DND-41 (cell line): ENCODE results near the gene GJD2.

ENCODE experiments used
- ATAC-seq: fragments of 200-7000 bp; cut with Tn5 transposase; 3 replicates; pipeline ENCODE4 v1.9.1; 2021; ENCODE audit warnings: low read depth; ENCODE audit not compliant: insufficient read depth
- DNase-seq: peaks from one replicate; pipeline ENCODE4 v3.0.0-alpha.2; 2020
- H2AFZ ChIP-seq: 2 replicates; pipeline ENCODE4 v1.6.0; 2012; ENCODE audit warnings: low read depth, low read length
- H3K27ac ChIP-seq: 2 replicates; pipeline ENCODE4 v1.5.1; 2012; ENCODE audit warnings: low read length, inconsistent platforms
- H3K27me3 ChIP-seq: fragments of 200-600 bp; sonication (generic); 2 replicates; pipeline ENCODE4 v1.6.0; 2012; ENCODE audit warnings: low read length, mild to moderate bottlenecking, inconsistent platforms; ENCODE audit not compliant: insufficient read depth, poor library complexity
- H3K36me3 ChIP-seq: 2 replicates; pipeline ENCODE4 v1.5.1; 2012; ENCODE audit warnings: low read length, inconsistent platforms; ENCODE audit not compliant: insufficient read depth
- H3K4me1 ChIP-seq: 2 replicates; pipeline ENCODE4 v1.5.1; 2012; ENCODE audit warnings: mild to moderate bottlenecking, low read length; ENCODE audit not compliant: insufficient read depth
- H3K4me2 ChIP-seq: 2 replicates; pipeline ENCODE4 v1.6.0; 2012; ENCODE audit warnings: mild to moderate bottlenecking, moderate library complexity, low read length, inconsistent platforms; ENCODE audit not compliant: insufficient read depth
- H3K4me3 ChIP-seq, 2 experiments: fragments of 200-600 bp in 1 of 2; shearing (Covaris generic) in 1 of 2; 2 replicates each; pipeline ENCODE4 v1.5.1; 2012 to 2016; ENCODE audit warnings: inconsistent platforms in 2 of 2, low read length in 2 of 2, mild to moderate bottlenecking in 2 of 2, low read depth in 1 of 2, moderate library complexity in 1 of 2
- H3K79me2 ChIP-seq: 2 replicates; pipeline ENCODE4 v1.6.0; 2012; ENCODE audit warnings: low read length, inconsistent platforms; ENCODE audit not compliant: insufficient read depth
- H3K9ac ChIP-seq: 2 replicates; pipeline ENCODE4 v1.6.0; 2012; ENCODE audit warnings: low read depth, mild to moderate bottlenecking, inconsistent platforms, low read length, moderate library complexity
- H3K9me3 ChIP-seq: 2 replicates; pipeline ENCODE4 v1.5.1; 2012; ENCODE audit warnings: low read length, moderate library complexity, mild to moderate bottlenecking, inconsistent platforms; ENCODE audit not compliant: insufficient read depth, severe bottlenecking
- H4K20me1 ChIP-seq: 2 replicates; pipeline ENCODE4 v1.6.0; 2012; ENCODE audit warnings: low read length; ENCODE audit not compliant: insufficient read depth
- EZH2 ChIP-seq: IDR thresholded peaks from 3 replicates; pipeline ENCODE4 v1.6.1; 2012; ENCODE audit warnings: borderline replicate concordance, low read depth, mild to moderate bottlenecking, moderate library complexity, low read length, inconsistent platforms; ENCODE audit not compliant: severe bottlenecking
- TF ChIP-seq, protein P1 (sequence below): IDR thresholded peaks from 2 replicates; pipeline ENCODE4 v1.5.1; 2012; ENCODE audit warnings: borderline replicate concordance, low read length, moderate library complexity, mild to moderate bottlenecking; ENCODE audit not compliant: poor library complexity, severe bottlenecking; ENCODE audit errors: extremely low read depth

Gene GJD2

DNA sequence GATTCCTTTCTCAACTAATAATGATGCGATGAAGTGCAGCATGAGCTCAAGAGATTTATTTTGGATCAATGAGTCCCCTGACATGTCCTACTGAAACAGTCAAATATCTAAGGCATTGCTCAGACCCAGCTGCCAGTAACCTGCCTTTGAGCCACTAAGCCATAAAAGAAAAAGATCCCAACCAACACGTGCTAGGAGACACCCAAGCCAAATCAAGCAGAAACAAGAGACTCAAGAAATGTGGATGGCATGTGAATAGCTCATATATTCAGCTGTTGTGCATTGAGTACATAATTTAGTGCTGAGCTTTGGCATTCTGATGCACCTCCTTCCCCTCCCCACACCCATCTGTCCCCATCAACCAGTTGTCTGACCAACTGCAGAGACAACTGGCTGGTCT, 29.2 kb downstream of the GJD2 start:
- Histone ChIP-seq H3K36me3 (no peaks in the 10 kb centered on the region), H3K9me3 (no peaks in the 10 kb centered on the region), H3K79me2 (no peaks in the 10 kb centered on the region), H3K9ac (no peak overlapping the region), H3K4me1 (no peaks in the 10 kb centered on the region), H4K20me1 (no peaks in the 10 kb centered on the region), H3K4me2 (no peak overlapping the region), H3K4me3 (no peak overlapping the region), H2AFZ (no peak overlapping the region), H3K27ac (no peak overlapping the region), H3K27me3 (peaks cover 3% of the 10 kb centered on the region)
- no peak for TF ChIP-seq EZH2
- TF ChIP-seq, protein P1, sequence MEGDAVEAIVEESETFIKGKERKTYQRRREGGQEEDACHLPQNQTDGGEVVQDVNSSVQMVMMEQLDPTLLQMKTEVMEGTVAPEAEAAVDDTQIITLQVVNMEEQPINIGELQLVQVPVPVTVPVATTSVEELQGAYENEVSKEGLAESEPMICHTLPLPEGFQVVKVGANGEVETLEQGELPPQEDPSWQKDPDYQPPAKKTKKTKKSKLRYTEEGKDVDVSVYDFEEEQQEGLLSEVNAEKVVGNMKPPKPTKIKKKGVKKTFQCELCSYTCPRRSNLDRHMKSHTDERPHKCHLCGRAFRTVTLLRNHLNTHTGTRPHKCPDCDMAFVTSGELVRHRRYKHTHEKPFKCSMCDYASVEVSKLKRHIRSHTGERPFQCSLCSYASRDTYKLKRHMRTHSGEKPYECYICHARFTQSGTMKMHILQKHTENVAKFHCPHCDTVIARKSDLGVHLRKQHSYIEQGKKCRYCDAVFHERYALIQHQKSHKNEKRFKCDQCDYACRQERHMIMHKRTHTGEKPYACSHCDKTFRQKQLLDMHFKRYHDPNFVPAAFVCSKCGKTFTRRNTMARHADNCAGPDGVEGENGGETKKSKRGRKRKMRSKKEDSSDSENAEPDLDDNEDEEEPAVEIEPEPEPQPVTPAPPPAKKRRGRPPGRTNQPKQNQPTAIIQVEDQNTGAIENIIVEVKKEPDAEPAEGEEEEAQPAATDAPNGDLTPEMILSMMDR: no peak
- ATAC-seq (no peak), DNase-seq (no peak)

DNA sequence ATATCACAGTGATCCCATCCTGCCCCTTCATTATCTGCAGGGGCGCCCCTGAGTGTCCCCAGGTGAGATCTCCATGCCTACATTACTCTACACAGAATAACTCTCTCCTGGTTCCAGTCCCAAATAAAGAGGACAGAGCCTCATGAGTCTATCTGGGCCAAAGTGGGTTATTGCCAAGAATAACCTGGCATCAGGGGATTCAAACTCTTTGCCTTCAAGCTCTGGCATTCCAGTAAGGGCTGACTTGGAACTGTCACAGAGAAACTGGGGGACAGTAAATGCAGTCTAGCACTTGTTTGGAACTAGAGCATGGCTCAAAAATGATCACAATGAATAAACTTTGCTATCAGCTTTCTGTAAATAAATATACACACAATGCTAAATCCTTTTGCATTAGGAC, 30.3 kb downstream of the GJD2 start:
- no peak overlapping the region for H3K4me3 ChIP-seq
- peaks cover 3% of the 10 kb centered on the region for H3K27me3 ChIP-seq
- no peak for TF ChIP-seq EZH2
- TF ChIP-seq, protein P1: no peak
- H3K36me3 ChIP-seq: no peaks in the 10 kb centered on the region
- H3K4me1 ChIP-seq: no peaks in the 10 kb centered on the region
- no peak overlapping the region for H2AFZ ChIP-seq
- H3K27ac ChIP-seq: no peak overlapping the region
- DNase-seq (no peak), ATAC-seq (no peak)
- no peak overlapping the region for H3K9ac ChIP-seq
- no peaks in the 10 kb centered on the region for H3K9me3 ChIP-seq
- H3K4me2 ChIP-seq: no peak overlapping the region
- no peaks in the 10 kb centered on the region for H3K79me2 ChIP-seq
- H4K20me1 ChIP-seq: no peaks in the 10 kb centered on the region

DNA sequence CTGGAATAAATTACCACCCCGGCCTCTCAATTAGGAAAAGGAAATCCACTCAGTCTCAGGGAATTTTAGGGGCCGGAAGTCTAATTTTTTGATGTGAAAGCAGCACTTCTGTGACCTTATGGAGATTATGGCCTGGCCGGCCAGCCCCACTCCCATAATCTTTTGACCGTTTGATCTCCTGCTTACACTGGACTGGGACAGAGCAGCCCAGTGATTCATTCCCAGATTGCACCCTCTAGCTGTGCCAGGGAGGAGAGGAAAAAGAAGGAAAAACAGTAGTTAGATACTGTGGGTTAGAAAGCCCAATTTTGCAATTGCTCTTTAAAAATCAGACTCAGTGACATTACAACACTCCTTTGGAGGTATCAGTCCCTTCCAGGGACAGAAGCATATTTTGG, 32.4 kb downstream of the GJD2 start:
- DNase-seq (no peak), ATAC-seq (no peak)
- H4K20me1 ChIP-seq: no peaks in the 10 kb centered on the region
- peaks cover 3% of the 10 kb centered on the region for H3K27me3 ChIP-seq
- no peaks in the 10 kb centered on the region for H3K79me2 ChIP-seq
- H3K4me1 ChIP-seq: no peaks in the 10 kb centered on the region
- H3K9me3 ChIP-seq: no peaks in the 10 kb centered on the region
- H3K4me3 ChIP-seq: no peak overlapping the region
- TF ChIP-seq, protein P1: no peak
- no peak for TF ChIP-seq EZH2
- H3K36me3 ChIP-seq: no peaks in the 10 kb centered on the region
- no peak overlapping the region for H3K27ac ChIP-seq
- no peak overlapping the region for H3K9ac ChIP-seq
- no peak overlapping the region for H3K4me2 ChIP-seq
- no peak overlapping the region for H2AFZ ChIP-seq

DNA sequence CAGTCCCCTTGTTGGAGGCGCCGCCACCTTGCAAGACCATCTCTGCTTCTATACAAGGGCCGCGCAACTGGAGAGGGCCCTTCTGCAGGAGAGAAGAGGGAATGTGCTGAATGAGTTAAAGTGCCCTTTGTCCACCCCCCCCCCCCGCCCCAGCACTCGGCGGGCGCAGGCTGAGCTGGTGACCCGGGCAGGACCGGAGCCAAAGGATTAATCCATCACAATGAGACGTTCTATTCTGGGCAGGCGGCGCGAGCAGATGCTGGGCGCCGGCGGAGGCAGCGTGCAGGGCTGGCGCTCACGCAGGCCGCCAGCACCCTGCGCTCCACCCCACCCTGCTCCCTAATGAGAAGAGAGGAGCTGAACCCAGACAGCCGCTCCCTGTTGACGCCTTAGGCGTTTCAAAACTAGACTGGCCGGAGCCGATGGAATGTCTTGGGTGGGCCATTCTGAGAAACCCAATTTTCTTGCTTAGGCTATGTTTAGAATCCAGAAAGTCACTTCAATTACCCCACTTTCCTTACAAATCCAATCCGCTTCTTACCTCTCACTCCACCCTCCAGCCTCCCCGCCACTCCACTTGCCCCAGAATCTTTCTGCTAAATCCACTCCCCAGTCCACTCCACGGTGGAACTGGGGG, 32.9 kb downstream of the GJD2 start:
- Histone ChIP-seq H3K9ac (no peak overlapping the region), H3K4me3 (no peak overlapping the region)

More for the DNA sequence above, 32.9 kb downstream of the GJD2 start:
- H3K4me1 ChIP-seq: no peaks in the 10 kb centered on the region
- H2AFZ ChIP-seq: no peak overlapping the region
- H3K4me2 ChIP-seq: no peak overlapping the region
- H4K20me1 ChIP-seq: no peaks in the 10 kb centered on the region
- no peak for ATAC-seq
- H3K9me3 ChIP-seq: no peaks in the 10 kb centered on the region
- no peaks in the 10 kb centered on the region for H3K79me2 ChIP-seq
- no peaks in the 10 kb centered on the region for H3K36me3 ChIP-seq
- H3K27ac ChIP-seq: no peak overlapping the region
- TF ChIP-seq, protein P1: no peak
- no peak for TF ChIP-seq EZH2
- H3K27me3 ChIP-seq: peaks cover 3% of the 10 kb centered on the region
- DNase-seq: no peak
